Effector memory CD4-positive, alpha-beta T cell (primary cell): ENCODE results near the gene PJA2.

Experiments
- DNase-seq, 3 donors: peaks; one replicate each; pipeline ENCODE4 v3.0.0-alpha.2; 2020
- H3K27ac ChIP-seq: 2 replicates; pipeline ENCODE4 v1.7.0; 2013; ENCODE audit warnings: mild to moderate bottlenecking, low read length, moderate library complexity; ENCODE audit not compliant: insufficient read depth, poor library complexity, severe bottlenecking
- H3K27me3 ChIP-seq: replicated peaks from 2 replicates; pipeline ENCODE4 v1.7.0; 2013; ENCODE audit warnings: mild to moderate bottlenecking, low read length; ENCODE audit not compliant: insufficient read depth, control insufficient read depth, poor library complexity, severe bottlenecking
- H3K36me3 ChIP-seq: 2 replicates; pipeline ENCODE4 v1.7.0; 2013; ENCODE audit warnings: mild to moderate bottlenecking, low read length, moderate library complexity; ENCODE audit not compliant: control insufficient read depth, insufficient read depth
- H3K4me1 ChIP-seq: 2 replicates; pipeline ENCODE4 v1.7.0; 2013; ENCODE audit warnings: low read length, mild to moderate bottlenecking; ENCODE audit not compliant: control insufficient read depth, insufficient read depth, poor library complexity, severe bottlenecking
- H3K4me3 ChIP-seq: 2 replicates; pipeline ENCODE4 v1.7.0; 2013; ENCODE audit warnings: low read length, low read depth, mild to moderate bottlenecking; ENCODE audit not compliant: insufficient read depth, poor library complexity, severe bottlenecking
- H3K9me3 ChIP-seq: 2 replicates; pipeline ENCODE4 v1.7.0; 2013; ENCODE audit warnings: mild to moderate bottlenecking, low read length, moderate library complexity; ENCODE audit not compliant: control insufficient read depth

The PJA2 gene

DNA sequence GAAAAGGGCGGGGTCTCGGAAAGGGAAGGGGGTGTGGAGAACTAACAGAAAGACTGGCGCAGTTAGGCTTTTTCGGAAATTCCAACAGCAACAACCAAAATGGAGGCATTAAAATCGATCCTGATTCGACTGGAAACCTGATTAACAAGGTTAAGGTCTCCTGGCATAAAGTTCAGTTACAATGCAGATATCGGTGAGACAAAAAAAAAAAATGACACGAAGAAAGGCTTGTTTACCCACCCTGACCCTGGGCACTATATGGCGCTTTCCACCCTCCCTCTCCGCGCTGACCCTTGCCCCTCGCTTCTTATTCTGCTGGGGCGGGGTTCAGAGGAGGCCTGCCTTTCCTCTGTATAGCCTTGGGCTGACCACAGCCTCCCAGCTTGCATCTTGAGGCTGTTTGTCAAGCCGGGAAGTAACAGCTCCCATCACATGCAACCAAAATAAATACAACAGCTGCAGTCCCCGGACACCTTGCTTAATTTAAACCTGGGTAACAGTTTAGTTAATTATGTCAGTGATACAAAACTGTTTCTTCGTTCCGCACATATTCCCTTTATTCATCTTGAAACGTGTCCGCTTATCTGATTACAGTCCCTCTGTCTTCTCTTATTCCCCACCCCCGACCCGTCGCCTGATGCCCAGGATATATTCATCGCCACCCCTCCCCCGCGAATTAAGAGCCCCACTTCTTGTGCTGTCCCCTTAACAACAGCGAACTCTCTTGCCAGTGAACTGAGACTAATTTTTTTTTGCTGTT lies 795 bp upstream of the PJA2 start:
- Histone ChIP-seq H3K27me3 (no peaks in the 10 kb centered on the region), H3K36me3 (no peaks in the 10 kb centered on the region), H3K9me3 (no peaks in the 10 kb centered on the region), H3K4me1 (peaks cover 15% of the 10 kb centered on the region), H3K27ac (peak overlapping the region; percentile 99), H3K4me3 (peak overlapping the region; percentile 90)
- peak; percentile 18 to 37 (median 28) for DNase-seq

DNA sequence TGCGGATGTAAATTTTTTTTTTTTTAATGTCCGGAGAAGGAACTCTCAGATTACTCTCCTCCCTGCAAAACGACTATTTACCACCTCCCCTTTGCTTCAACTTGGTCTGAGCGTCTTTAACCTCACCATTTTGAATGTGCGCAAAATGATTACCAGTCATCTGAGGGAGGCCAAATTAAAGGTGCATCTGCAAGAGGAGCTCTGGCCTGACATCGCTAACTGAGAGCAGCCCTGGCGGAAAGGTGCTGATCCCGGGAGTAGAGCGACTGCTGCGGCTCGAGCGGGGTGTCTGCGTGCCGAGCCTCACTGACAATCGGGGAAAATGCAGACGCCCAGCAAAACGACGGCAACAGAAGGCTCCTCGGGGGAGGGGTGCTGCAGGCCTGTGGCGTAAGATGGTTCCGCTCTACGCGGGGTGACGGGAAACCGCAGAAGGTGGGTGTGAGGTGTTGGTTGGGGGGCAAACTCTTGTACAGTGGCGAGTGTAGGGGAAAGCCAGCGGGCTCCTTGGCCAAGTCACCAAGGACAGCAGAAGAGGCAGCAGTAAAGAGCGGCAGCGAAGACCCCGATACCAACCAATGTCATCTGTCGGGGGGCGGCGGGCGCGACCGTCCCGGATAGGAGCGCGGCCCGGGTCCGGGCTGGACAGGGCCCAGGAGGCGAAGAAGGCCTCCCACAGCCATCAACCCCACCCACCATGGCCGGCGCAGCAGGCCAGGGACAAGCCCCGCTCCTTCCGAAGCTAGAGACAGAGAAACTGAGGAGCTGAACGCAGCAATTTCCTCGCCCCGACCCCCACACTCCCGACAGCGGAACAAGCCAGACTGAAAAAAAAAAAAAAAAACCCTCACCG lies 557 bp downstream of the PJA2 start:
- peak; percentile 75 to 83 (median 76) for DNase-seq
- no peaks in the 10 kb centered on the region for H3K9me3 ChIP-seq
- H3K27me3 ChIP-seq: no peaks in the 10 kb centered on the region
- H3K4me1 ChIP-seq: peaks cover 15% of the 10 kb centered on the region
- peaks cover 5% of the 10 kb centered on the region for H3K36me3 ChIP-seq
- peak overlapping the region; percentile 99 for H3K27ac ChIP-seq
- peak overlapping the region; percentile 90 for H3K4me3 ChIP-seq

DNA sequence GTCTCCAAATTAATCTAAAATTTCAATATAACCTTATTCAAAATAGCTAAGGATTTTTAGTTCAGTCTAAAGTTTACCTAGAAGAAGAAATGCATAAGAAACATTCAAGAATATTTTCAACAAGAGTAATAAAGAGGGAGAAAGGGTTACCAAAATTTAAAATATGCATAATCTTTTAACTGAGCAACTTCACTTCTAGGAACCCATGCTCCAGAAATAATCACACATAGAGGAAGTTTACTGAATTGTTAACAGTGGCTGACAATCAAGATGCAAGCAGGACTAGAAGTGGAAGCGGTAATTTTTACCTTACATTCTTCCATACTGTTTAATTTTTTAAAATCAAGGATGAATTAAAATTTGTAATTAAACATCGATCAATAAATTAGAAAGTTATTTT lies 1.9 kb downstream of the PJA2 start:
- Histone ChIP-seq H3K36me3 (peaks cover 9% of the 10 kb centered on the region), H3K9me3 (no peaks in the 10 kb centered on the region), H3K4me3 (peak overlapping the region; percentile 90), H3K4me1 (peaks cover 15% of the 10 kb centered on the region), H3K27me3 (no peaks in the 10 kb centered on the region), H3K27ac (peak overlapping the region; percentile 99)
- DNase-seq: no peak

DNA sequence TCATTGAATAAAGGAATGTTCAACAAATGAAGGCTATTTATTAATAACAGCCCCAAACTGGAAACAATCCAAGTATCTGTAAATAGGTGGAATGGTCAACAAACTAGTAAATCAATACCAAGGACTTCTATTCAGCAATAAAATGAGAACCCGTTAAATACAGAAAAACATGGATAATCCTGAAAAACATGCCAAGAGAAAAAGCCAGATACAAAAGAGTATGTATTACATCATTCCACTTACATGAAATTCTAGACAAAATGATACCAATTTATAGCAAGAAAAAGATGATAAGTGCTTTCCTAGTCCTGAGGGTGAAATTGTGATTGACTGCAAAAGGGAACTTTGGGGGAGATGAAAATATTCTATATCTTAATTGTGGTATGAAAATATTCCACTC lies 3.1 kb downstream of the PJA2 start:
- H3K4me3 ChIP-seq: no peak overlapping the region
- no peak for DNase-seq
- H3K9me3 ChIP-seq: no peaks in the 10 kb centered on the region
- H3K36me3 ChIP-seq: peaks cover 9% of the 10 kb centered on the region
- H3K27ac ChIP-seq: no peak overlapping the region
- peaks cover 15% of the 10 kb centered on the region for H3K4me1 ChIP-seq
- no peaks in the 10 kb centered on the region for H3K27me3 ChIP-seq

DNA sequence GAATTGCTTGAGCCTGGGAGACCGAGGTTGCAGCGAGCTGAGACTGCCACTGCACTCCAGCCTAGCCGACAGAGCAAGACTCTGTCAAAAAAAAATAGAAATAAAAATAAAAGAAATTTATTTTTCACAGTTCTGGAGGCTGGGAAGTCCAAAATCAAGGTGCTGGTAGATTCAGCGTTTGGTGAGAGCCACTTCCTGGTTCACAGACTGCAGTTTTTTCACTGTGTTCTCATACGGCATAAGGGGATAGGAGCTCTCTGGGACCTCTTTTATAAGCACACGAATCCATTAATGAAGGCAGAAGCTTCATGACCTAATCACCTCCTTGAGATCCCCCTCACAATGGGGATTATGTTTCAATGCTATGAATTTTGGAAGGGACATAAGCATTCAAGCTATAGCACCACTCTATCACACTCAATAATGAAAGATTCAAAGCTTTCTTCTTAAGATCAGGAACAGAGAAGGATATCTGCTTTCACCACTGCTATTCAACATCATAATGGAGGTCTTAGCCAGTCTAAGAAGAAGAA lies 5.3 kb downstream of the PJA2 start:
- H3K27ac ChIP-seq: no peak overlapping the region
- peaks cover 11% of the 10 kb centered on the region for H3K4me1 ChIP-seq
- H3K9me3 ChIP-seq: no peaks in the 10 kb centered on the region
- DNase-seq: no peak
- H3K4me3 ChIP-seq: no peak overlapping the region
- H3K27me3 ChIP-seq: no peaks in the 10 kb centered on the region
- peaks cover 14% of the 10 kb centered on the region for H3K36me3 ChIP-seq

DNA sequence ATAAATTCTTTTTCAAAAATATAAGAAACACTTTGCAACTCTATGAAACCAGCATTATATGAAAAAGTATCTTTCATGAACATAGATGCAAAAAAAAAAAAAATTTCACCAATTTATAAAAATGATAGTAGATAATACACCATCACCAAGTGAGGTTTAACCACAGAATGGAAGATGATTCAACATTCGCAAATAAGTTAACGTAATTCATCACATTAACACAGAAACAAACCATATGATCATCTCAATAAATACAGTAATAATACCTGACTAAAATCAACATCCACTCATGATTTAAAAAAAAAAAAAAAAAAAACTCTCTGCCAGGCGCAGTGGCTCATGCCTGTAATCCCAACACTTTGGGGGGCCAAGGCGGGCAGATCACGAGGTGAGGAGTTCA lies 6.3 kb downstream of the PJA2 start:
- H3K4me1 ChIP-seq: peaks cover 14% of the 10 kb centered on the region
- peaks cover 14% of the 10 kb centered on the region for H3K36me3 ChIP-seq
- H3K27ac ChIP-seq: no peak overlapping the region
- no peaks in the 10 kb centered on the region for H3K9me3 ChIP-seq
- H3K27me3 ChIP-seq: no peaks in the 10 kb centered on the region
- no peak for DNase-seq
- no peak overlapping the region for H3K4me3 ChIP-seq

DNA sequence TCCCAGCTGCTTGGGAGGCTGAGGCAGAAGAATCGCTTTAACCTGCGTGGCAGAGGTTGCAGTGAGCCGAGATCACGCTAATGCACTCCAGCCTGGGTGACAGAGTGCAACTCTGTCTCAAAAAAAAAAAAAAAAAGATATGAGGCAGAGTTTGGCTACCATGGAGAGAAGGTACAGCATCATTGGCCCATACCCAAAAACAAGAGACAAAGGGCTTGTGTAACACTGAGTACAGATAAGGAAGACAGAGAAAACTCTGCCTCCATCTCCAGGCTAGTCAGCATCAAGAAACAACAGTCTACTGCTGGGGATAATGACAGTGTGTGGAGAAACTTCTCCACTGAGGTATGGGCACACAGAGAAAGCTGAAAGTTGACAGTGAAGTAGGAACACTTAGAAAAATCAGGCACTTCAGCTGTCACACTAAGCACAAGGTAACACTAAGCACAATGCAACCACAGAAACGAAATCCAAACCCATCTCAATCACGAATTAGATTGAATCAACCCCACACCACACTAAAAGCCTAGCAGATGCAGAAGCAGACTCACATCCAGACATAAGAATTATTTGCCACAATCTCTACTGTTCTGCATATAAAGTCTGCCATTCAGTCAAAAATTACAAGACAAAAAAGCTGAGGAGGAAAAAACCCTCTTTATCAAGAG lies 10.5 kb downstream of the PJA2 start:
- Histone ChIP-seq H3K4me3 (no peak overlapping the region), H3K9me3 (no peaks in the 10 kb centered on the region), H3K27ac (no peak overlapping the region), H3K4me1 (peaks cover 4% of the 10 kb centered on the region), H3K27me3 (no peaks in the 10 kb centered on the region), H3K36me3 (peaks cover 9% of the 10 kb centered on the region)
- no peak for DNase-seq

DNA sequence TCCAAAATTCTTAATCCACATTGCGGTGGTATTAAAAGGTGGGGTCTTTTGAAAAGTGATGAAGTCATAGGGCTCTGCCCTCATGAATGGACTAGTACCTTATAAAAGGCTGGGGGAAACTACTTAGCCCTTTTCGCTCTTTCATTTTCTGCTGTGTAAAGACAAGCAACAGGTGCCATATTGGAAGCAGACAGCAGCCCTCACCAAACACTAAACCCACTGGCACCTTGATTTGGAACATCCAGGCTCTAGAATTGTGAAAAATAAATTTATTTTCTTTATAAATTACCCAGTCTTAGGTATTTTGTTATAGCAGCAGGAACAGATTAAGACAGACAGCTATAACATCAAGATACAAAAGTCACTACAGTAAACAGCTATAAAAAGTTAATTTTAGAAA lies 12.8 kb downstream of the PJA2 start:
- peaks cover 4% of the 10 kb centered on the region for H3K4me1 ChIP-seq

DNA sequence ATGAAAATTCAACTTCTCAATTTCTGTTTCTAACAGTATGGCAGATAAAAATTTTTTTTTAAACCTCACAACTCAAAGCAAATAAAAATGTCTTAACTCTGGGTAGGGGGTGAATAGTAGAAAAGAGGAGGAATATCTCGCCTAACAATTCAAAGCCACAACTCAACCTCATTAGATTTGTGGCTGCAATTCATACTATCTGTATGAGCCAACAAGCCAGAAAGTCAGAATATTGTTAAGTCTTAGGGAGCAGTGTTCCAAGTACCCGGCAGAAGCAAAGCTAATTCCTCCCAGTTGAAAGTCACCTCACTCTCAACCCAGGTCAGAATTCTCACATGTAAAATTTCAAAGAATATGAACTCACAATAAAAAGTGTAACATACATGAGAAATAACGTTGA lies 15.0 kb downstream of the PJA2 start:
- Histone ChIP-seq H3K27ac (no peak overlapping the region), H3K4me3 (no peak overlapping the region), H3K4me1 (peaks cover 10% of the 10 kb centered on the region), H3K36me3 (peaks cover 5% of the 10 kb centered on the region), H3K9me3 (no peaks in the 10 kb centered on the region), H3K27me3 (no peaks in the 10 kb centered on the region)
- no peak for DNase-seq

More for the DNA sequence above, 12.8 kb downstream of the PJA2 start:
- H3K9me3 ChIP-seq: no peaks in the 10 kb centered on the region
- DNase-seq: no peak
- no peak overlapping the region for H3K27ac ChIP-seq
- peaks cover 10% of the 10 kb centered on the region for H3K36me3 ChIP-seq
- no peaks in the 10 kb centered on the region for H3K27me3 ChIP-seq
- no peak overlapping the region for H3K4me3 ChIP-seq
